ENCODE results near the gene HUNK. TPM values are rescaled to one million over a fixed set of nuclear protein-coding genes. Genes with fewer than 3 reads are reported as not detected.
"Not testable (repeated sequence)": the region's sequence is repeated elsewhere in the genome, so short reads cannot be mapped to it uniquely, and the experiment has no call there.

The HUNK gene
- total RNA-seq, 1 donor, result under 0.01 TPM

DNA sequence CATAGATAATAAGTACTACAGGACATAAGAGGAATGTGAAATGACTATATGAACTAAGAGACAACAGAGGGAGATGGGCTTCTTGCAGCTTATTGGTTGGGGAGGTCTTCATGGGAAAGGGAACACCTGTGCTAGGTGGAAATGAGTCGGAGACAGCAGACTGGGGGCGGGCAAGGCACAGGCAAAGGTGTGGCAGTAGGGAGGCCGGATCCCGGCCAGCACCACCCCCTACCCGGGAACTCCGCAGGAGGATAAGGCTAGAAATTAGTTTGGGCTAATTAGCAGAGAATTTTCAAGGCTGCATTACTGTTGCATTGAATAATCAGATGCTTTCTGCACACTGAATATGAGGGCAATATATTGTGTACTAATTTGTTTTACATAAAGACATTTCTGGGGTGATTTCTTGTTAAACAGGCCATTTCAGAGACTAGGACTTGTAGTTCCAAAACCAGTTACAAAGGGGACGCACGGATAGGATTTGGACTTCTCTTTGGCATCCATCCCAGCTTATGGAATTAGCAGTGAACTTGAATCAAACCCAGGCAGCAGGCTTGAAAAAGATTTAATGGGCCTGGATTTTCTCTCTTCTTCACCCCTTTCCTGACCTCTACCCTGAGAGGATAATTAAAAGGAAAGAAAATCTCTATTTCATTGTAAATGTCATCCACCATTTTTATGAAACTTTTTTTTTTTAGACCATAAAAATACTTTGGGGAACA is 2.2 kb upstream of the HUNK start:
- peak; percentile 79 for DNase-seq (ENCODE audit: insufficient read length, low spot score, missing footprints)
- H3K4me3 ChIP-seq (ENCODE audit: insufficient read depth, low read length), result no peak overlapping the region
- no peaks in the 10 kb centered on the region for H4K20me1 ChIP-seq (ENCODE audit: insufficient read depth, low read length)
- no peak overlapping the region for H3K27ac ChIP-seq (ENCODE audit: low read depth, low read length)
- peaks cover 40% of the 10 kb centered on the region for H3K27me3 ChIP-seq (ENCODE audit: insufficient read depth, low read length)
- H3K36me3 ChIP-seq (ENCODE audit: insufficient read depth, low read length), result no peaks in the 10 kb centered on the region
- no peak overlapping the region for H3K4me2 ChIP-seq (ENCODE audit: insufficient read depth, low read length)
- H3K4me1 ChIP-seq (ENCODE audit: insufficient read depth, low read length), result no peaks in the 10 kb centered on the region
- no peaks in the 10 kb centered on the region for H3K79me2 ChIP-seq (ENCODE audit: insufficient read depth, low read length)
- TF ChIP-seq, protein P1, sequence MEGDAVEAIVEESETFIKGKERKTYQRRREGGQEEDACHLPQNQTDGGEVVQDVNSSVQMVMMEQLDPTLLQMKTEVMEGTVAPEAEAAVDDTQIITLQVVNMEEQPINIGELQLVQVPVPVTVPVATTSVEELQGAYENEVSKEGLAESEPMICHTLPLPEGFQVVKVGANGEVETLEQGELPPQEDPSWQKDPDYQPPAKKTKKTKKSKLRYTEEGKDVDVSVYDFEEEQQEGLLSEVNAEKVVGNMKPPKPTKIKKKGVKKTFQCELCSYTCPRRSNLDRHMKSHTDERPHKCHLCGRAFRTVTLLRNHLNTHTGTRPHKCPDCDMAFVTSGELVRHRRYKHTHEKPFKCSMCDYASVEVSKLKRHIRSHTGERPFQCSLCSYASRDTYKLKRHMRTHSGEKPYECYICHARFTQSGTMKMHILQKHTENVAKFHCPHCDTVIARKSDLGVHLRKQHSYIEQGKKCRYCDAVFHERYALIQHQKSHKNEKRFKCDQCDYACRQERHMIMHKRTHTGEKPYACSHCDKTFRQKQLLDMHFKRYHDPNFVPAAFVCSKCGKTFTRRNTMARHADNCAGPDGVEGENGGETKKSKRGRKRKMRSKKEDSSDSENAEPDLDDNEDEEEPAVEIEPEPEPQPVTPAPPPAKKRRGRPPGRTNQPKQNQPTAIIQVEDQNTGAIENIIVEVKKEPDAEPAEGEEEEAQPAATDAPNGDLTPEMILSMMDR (IDR thresholded peaks at IDR 0.05; ENCODE audit: extremely low read depth, low read depth, low read length), result no peak
- H2AFZ ChIP-seq (ENCODE audit: low read length), result no peak overlapping the region
- no peaks in the 10 kb centered on the region for H3K9me3 ChIP-seq (ENCODE audit: low read depth, low read length)

DNA sequence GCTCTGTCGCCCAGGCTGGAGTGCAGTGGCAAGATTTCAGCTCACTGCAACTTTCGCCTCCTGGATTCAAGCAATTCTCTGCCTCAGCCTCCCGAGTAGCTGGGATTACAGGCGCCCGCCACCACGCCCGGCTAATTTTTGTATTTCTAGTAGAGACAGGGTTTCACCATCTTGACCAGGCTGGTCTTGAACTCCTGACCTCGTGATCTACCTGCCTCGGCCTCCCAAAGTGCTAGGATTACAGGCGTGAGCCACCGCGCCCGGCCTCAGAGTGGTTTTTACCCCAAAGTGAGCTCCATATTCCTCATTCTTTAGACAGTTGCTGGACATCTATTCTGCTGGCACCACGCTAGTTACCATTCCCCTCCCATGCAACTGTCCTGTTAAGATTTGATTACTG is 1.4 kb upstream of the HUNK start:
- H3K9me3 ChIP-seq (ENCODE audit: low read depth, low read length); DNase-seq (ENCODE audit: insufficient read length, low spot score, missing footprints); H3K79me2 ChIP-seq (ENCODE audit: insufficient read depth, low read length); H3K4me2 ChIP-seq (ENCODE audit: insufficient read depth, low read length); H3K27ac ChIP-seq (ENCODE audit: low read depth, low read length); H3K36me3 ChIP-seq (ENCODE audit: insufficient read depth, low read length); H4K20me1 ChIP-seq (ENCODE audit: insufficient read depth, low read length); H2AFZ ChIP-seq (ENCODE audit: low read length); H3K4me1 ChIP-seq (ENCODE audit: insufficient read depth, low read length); H3K4me3 ChIP-seq (ENCODE audit: insufficient read depth, low read length): not testable (repeated sequence)
- H3K27me3 ChIP-seq (ENCODE audit: insufficient read depth, low read length), result peaks cover 43% of the 10 kb centered on the region

DNA sequence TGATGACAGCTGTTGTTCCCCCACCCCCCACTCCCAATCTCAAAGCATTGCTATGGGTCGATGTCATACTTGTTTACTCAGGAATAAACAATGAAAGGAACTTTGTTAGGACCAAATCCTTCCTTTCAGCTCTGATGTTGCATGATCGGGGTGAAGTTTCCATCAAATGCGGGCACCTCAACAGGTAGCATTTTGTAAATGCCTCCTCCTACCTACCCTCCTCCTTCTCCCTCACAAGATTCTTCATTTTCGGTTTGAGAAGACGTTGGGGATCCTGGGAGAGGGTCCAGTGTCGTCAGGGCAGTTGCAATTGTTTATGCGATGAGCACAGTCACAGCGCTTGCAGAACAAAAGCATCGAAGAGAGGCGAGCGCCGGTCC is 758 bp upstream of the HUNK start:
- no peaks in the 10 kb centered on the region for H3K4me1 ChIP-seq (ENCODE audit: insufficient read depth, low read length)
- H3K79me2 ChIP-seq (ENCODE audit: insufficient read depth, low read length), result no peaks in the 10 kb centered on the region
- H3K4me3 ChIP-seq (ENCODE audit: insufficient read depth, low read length), result no peak overlapping the region
- H3K27me3 ChIP-seq (ENCODE audit: insufficient read depth, low read length), result peaks cover 43% of the 10 kb centered on the region
- no peaks in the 10 kb centered on the region for H3K9me3 ChIP-seq (ENCODE audit: low read depth, low read length)
- H3K4me2 ChIP-seq (ENCODE audit: insufficient read depth, low read length), result no peak overlapping the region
- H4K20me1 ChIP-seq (ENCODE audit: insufficient read depth, low read length), result no peaks in the 10 kb centered on the region
- no peak overlapping the region for H3K27ac ChIP-seq (ENCODE audit: low read depth, low read length)
- peak; percentile 71 for DNase-seq (ENCODE audit: insufficient read length, low spot score, missing footprints)
- TF ChIP-seq, protein P1 (IDR thresholded peaks at IDR 0.05; ENCODE audit: extremely low read depth, low read depth, low read length), result no peak
- no peaks in the 10 kb centered on the region for H3K36me3 ChIP-seq (ENCODE audit: insufficient read depth, low read length)
- no peak overlapping the region for H2AFZ ChIP-seq (ENCODE audit: low read length)

DNA sequence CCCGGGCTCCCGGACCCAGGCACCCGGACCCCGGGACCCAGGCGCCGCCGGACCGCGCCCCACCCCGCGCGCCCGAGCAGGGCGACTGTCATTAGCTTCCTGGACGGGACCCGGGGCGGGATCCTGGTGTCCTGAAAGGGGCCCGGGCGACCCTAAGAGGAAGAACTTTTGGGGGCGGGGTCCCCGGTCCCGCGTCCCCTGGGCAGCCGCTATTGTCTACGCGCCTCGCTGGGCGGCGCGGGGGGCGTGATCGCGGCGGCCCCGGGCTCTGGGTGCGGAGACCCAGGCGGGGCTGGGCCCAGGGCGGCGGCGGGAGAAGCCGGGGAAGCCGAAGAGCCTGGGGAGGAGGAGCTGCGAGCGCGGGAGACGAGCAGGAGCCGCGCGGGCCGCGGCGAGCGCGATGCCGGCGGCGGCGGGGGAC is 465 bp downstream of the HUNK start:
- Histone ChIP-seq H2AFZ (ENCODE audit: low read length) (no peak overlapping the region), H3K9me3 (ENCODE audit: low read depth, low read length) (no peaks in the 10 kb centered on the region)

More for the DNA sequence above, 465 bp downstream of the HUNK start:
- Histone ChIP-seq H3K4me1 (ENCODE audit: insufficient read depth, low read length) (no peaks in the 10 kb centered on the region), H3K4me2 (ENCODE audit: insufficient read depth, low read length) (no peak overlapping the region), H3K79me2 (ENCODE audit: insufficient read depth, low read length) (no peaks in the 10 kb centered on the region), H3K27ac (ENCODE audit: low read depth, low read length) (no peak overlapping the region), H3K27me3 (ENCODE audit: insufficient read depth, low read length) (peaks cover 43% of the 10 kb centered on the region), H3K36me3 (ENCODE audit: insufficient read depth, low read length) (no peaks in the 10 kb centered on the region), H4K20me1 (ENCODE audit: insufficient read depth, low read length) (no peaks in the 10 kb centered on the region), H3K4me3 (ENCODE audit: insufficient read depth, low read length) (peak overlapping the region; percentile 39)
- DNase-seq (ENCODE audit: insufficient read length, low spot score, missing footprints), result peak; percentile 83
- TF ChIP-seq, protein P1 (IDR thresholded peaks at IDR 0.05; ENCODE audit: extremely low read depth, low read depth, low read length), result no peak
